ELR (cell line): ENCODE data around the gene IFNGR2.
A peak's percentile ranks its signal among the peaks of the same experiment; 100 is the strongest.
"Not testable (repeated sequence)": the region's sequence is repeated elsewhere in the genome, so short reads cannot be mapped to it uniquely, and the experiment has no call there.

Experiments used
- DNase-seq: peaks from one replicate; pipeline ENCODE4 v3.0.0-alpha.2; 2015; ENCODE audit warnings: low read depth

Gene IFNGR2

GRCh38 chr21:33437140-33437539 lies 33.9 kb downstream of the IFNGR2 start:
- DNase-seq = no peak

GRCh38 chr21:33441489-33442477 lies 38.6 kb downstream of the IFNGR2 start:
- peak; percentile 70 for DNase-seq

GRCh38 chr21:33443194-33443593 lies 40.0 kb downstream of the IFNGR2 start:
- no peak for DNase-seq

GRCh38 chr21:33444499-33444898 lies 41.3 kb downstream of the IFNGR2 start:
- DNase-seq = no peak

- DNase-seq = not testable (repeated sequence)
Measured at GRCh38 chr21:33446620-33447019, 43.4 kb downstream of the IFNGR2 start.

DNA sequence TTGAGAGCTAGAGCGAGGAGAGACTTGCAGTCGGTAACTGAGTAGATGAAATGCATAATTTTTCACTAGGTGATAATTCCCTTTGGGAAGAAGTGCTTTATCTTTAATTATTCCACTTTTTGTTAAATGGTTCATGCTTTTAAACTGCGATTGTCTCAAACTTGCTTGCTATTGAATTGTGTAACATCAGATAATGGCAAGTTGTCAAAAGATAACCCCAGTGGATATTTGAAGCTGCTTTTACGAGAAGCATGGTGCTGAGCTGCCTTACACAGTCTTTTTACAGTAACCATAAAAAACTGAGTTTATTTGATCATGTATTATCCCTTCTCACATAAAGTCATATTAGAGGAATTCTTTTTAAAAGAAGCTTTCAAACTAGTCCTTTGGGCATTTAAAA lies 46.4 kb downstream of the IFNGR2 start:
- DNase-seq = no peak

GRCh38 chr21:33451634-33452071 lies 48.4 kb downstream of the IFNGR2 start:
- peak; percentile 32 for DNase-seq

DNA sequence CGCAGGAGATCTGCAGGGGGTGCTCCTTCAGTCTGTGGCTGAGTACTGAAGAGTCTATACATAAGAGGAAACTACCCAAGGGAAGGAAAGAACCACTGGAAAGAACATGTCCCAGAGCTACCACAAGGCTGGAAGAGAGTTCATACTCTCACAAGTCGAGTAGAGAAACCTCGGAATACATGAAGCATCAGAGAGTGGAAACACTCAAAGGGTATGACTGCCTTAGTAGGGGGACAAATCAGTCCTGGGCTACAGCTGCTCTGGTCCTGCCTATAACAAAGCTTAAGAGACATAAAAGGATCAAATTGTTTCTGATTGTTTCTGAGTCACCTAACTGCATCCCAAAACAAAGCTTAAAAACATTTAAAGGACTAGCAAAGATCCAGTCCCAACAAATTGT lies 49.1 kb downstream of the IFNGR2 start:
- DNase-seq = no peak

- DNase-seq = no peak
Measured at GRCh38 chr21:33455686-33456446, 52.7 kb downstream of the IFNGR2 start.

GRCh38 chr21:33458861-33459260 lies 55.6 kb downstream of the IFNGR2 start:
- DNase-seq = peak; percentile 52

DNA sequence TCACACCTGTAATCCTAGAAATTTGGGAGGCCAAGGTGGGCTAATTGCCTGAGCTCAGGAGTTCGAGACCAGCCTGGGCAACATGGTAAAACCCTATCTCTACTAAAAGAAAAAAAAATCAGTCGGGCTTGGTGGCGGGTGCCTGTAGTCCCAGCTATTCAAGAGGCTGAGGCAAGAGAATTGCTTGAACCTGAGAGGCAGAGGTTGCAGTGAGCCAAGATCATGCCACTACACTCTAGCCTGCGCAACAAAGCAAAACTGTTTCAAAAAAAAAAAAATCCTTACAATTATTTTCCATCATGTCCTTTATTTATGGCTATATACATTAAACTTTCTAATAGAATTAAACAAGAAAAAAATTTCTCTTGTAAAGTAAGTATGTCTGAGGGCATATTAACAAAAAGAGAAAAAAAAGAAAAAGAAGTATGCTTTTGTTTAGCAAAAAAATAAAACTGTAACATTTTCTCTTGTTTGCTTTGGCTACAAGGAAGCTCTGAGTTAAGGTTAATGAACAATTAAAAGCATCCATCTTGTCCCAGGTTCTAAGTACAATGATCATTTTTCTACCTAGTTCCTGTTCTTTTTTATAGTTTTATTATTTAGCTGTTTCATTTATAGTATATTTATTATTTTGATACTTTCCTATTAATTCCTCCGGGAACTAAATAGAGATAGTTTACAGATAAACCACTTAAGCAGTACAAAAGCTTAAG lies 58.5 kb downstream of the IFNGR2 start:
- no peak for DNase-seq

DNA sequence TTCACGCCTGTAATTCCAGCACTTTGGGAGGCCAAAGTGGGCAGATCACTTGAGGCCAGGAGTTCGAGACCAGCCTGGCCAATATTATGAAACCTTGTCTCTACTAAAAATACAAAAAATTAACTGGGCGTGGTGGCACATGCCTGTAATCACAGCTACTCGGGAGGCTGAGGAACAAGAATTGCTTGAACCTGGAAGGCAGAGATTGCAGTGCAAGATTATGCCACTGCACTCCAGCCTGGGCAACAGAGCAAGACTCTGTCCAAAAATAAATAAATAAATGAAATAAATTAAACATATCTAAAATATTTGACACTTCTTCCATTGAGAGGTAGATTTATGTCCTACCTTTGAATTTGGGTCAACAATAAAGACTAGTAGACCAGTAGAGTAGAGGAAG lies 66.0 kb downstream of the IFNGR2 start:
- DNase-seq = not testable (repeated sequence)

DNA sequence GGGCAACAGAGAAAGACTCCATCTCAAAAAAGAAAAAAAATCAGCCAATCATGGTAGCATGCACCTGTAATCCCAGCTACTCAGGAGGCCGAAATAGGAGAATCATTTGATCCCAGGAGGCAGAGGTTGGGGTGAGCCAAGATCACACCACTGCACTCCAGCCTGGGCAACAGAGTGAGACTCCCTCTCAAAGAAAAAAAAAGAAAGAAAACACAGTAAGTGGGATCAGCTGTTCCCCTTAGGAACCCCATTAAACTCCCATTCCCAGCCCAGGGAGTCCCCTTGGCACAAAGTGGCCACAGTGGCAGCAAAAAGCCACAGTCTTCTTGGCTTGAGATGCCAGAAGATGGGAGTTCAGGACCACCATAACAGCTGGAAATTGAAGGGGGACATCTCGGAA lies 67.5 kb downstream of the IFNGR2 start:
- no peak for DNase-seq

- DNase-seq = no peak
Measured at GRCh38 chr21:33473344-33473743, 70.1 kb downstream of the IFNGR2 start.

- no peak for DNase-seq
Measured at GRCh38 chr21:33477066-33477465, 73.9 kb downstream of the IFNGR2 start.

DNA sequence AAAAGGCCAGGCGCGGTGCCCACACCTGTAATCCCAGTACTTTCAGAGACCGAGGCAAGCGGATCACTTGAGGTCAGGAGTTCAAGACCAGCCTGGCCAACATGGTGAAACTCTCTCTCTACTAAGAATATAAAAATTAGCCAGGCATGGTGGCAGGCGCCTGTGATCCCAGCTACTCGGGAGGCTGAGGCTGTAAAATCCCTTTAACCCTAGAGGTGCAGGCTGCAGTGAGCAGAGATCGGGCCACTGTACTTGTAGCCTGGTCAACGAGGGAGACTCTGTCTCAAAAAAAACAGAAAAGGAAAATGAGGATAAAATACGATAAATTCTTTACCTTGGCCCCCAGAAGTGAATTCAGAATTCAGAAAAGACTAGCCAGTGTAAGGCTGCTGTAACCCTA lies 75.0 kb downstream of the IFNGR2 start:
- no peak for DNase-seq

DNA sequence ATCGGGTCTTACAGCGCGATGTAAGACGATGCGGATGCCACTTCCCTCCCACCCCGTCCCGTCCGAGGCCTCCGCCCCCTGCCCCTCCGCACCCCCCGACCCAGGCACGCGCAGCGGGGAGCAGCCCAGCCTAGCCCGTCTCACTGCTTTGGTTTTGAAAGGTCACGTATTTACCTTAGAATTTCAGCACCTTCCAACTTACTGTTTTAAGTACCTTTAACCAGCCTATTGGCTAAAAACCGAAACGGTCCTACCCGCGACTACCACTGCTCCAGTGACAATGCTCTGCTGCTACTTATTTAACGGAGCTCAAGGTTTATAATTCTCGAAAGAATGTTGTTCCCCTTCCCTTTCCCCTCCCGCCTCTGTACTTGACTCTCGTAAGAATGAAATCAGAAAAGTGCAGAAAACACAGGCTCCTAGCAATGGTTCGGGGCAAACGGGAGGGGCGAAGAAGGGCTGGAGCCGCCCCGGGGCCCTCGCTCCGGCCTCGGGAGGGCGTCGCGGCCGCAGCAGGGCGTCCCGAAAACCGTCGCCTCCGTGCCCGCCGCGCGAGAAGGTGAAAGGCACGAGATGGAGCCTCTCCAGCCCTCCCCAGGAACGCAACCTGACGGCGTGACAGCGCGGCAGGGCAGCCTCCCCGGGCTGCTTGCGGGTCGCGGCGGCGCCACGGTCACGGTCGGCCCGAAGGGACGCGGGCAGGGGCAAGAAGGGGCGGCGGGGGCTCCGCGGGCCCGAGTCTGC lies 75.9 kb downstream of the IFNGR2 start:
- peak; percentile 49 for DNase-seq

GRCh38 chr21:33479679-33480480 lies 76.7 kb downstream of the IFNGR2 start, which contains the start of gene TMEM50B:
Gene TMEM50B, minus strand, starts transcription at chr21:33479974. Its CDS starts 11,089 bp downstream, at chr21:33468885.
- DNase-seq = peak; percentile 94

- no peak for DNase-seq
Measured at GRCh38 chr21:33480481-33481103, 77.4 kb downstream of the IFNGR2 start.

DNA sequence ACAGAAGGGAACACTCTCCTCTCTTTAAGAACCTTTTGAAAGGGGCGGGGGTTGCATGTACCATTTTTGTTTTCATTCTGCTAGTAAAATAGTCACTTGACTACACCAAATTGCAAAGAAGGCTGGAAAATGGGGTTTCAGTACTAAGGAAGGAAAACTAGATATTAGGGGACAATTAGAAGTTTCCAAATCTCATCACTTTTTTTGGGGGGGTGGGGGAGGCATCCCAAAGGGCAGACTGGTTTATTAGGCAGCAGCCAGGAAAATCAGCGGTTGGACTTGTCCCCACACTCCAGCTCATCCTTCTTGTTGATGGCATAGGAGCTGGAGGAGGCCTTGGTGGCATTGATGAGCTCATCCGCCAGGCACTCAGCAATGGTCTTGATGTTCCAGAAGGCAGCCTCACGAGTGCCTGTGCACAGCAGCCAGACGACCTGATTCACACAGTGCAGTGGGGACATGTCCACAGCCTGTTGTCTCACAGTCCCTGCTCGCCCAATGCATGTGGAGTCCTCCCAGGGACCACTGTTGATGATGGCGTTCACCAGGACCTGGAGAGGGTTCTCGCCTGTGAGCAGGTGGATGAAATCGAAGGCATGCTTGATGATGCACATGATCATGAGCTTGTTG lies 78.2 kb downstream of the IFNGR2 start:
- DNase-seq = peak; percentile 12
